Choroid plexus epithelial cell (primary cell): ENCODE measurements around the gene VKORC1.
"Not testable (repeated sequence)": the region's sequence is repeated elsewhere in the genome, so short reads cannot be mapped to it uniquely, and the experiment has no call there.

Experiments
- DNase-seq: peaks from one replicate; pipeline ENCODE4 v3.0.0-alpha.2; 2010; ENCODE audit warnings: low read depth
- H3K4me3 ChIP-seq: 2 replicates; pipeline ENCODE4 v1.5.1; 2011; ENCODE audit warnings: low read depth, mild to moderate bottlenecking, control low read depth, low read length, moderate library complexity
- TF ChIP-seq, protein P1 (sequence below): conservative IDR thresholded peaks from 2 replicates; pipeline ENCODE4 v1.5.1; 2011; ENCODE audit warnings: low read depth, mild to moderate bottlenecking, control low read depth, inconsistent platforms, low read length, moderate library complexity

Gene VKORC1

DNA sequence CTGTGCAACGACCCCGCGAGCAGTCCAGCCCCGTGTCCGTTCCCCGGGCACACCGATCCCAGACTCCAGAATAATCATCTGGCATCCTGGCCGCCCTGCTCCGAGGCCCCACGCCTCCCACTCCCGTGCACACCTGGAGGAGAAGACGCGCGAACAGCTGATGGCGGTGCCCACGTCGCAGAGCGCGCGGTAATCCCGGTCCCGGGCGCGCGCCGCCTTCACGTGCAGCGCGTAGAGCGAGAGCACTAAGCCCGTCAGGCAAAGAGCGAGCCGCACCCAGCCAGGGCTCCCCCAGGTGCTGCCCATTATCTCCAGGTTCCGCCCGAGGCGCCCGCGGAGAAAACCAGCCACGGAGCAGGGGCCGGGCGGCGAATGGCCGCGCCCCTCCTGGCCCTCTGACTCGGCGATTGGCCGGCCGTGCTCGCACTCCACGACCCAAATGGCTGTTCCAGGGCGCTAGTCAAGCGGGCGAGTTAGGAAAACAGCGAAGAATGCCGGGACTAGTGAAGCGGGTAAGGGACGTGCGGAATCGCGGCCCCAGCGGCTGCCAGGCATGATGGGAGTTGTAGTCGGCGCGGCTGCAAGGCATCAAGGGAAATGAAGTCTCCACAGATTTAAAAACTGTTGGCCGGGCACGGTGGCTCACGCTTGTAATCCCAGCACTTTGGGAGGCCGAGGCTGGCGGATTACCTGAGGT, at the start of gene VKORC1:
Gene VKORC1 (minus strand): TSS at position 374 of the 697 bp plus-strand sequence. CDS start 68 bp downstream, at position 306.
- DNase-seq = peak; percentile 99
- peak within 1 kb of the TSS; percentile 95 for H3K4me3 ChIP-seq
- TF ChIP-seq, protein P1, sequence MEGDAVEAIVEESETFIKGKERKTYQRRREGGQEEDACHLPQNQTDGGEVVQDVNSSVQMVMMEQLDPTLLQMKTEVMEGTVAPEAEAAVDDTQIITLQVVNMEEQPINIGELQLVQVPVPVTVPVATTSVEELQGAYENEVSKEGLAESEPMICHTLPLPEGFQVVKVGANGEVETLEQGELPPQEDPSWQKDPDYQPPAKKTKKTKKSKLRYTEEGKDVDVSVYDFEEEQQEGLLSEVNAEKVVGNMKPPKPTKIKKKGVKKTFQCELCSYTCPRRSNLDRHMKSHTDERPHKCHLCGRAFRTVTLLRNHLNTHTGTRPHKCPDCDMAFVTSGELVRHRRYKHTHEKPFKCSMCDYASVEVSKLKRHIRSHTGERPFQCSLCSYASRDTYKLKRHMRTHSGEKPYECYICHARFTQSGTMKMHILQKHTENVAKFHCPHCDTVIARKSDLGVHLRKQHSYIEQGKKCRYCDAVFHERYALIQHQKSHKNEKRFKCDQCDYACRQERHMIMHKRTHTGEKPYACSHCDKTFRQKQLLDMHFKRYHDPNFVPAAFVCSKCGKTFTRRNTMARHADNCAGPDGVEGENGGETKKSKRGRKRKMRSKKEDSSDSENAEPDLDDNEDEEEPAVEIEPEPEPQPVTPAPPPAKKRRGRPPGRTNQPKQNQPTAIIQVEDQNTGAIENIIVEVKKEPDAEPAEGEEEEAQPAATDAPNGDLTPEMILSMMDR = no peak

DNA sequence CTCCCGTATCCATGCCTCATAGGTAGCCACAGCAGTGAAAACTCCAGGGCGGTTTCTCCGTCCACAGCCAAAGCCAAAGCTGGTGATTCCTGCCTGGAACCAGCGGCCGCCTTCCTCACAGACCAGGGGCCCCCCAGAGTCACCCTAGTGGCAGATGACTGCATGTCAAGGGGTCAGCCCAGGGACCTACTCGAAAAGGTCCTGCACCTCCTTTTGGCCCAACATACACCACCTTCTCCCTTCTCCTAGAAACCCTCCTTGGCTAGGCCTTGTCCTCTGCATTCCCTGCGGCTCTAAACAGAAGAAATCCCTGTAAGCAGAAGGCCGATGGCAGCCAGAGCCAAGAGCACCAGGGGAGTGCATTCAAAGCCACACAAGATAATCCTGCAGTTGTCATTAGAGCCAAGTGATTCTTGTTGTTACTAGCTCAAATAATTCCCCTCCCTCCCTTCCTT, 49.1 kb upstream of the VKORC1 start:
- DNase-seq = no peak
- no peak overlapping the region for H3K4me3 ChIP-seq
- TF ChIP-seq, protein P1 = no peak

DNA sequence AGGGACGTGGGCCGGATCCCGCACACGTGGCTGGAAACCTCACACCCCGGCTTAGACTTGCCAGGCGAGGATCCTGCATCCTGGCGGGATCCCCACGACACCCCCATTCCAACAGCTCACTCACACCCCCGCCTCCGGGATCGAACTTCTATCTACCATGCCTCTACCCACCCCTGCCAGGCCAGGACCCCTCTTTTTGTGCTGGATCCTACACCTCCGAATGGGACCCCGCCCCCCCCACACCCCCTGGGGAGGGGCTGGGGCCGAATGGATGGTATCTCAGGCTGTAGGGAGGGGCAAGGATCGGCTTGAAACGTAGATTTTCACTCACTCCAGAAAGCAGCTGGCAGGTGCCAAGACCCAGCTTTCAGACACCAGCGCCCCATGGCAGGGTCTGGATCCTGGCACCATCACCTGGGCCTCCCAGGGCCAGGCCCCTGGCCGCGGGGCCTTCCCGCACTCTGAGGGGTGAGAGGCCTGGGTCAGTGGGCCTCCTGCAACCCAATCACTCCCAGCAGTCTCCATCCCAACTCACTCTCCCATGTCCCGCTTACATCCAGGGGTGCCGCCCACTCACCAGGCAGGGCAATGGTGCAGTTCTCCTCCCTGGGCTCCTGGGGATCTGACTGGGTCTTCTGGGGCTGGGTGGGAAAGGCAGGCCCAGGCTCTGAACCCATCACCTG, 48.6 kb upstream of the VKORC1 start:
- H3K4me3 ChIP-seq = peak overlapping the region; percentile 47
- TF ChIP-seq, protein P1 = no peak
- no peak for DNase-seq

DNA sequence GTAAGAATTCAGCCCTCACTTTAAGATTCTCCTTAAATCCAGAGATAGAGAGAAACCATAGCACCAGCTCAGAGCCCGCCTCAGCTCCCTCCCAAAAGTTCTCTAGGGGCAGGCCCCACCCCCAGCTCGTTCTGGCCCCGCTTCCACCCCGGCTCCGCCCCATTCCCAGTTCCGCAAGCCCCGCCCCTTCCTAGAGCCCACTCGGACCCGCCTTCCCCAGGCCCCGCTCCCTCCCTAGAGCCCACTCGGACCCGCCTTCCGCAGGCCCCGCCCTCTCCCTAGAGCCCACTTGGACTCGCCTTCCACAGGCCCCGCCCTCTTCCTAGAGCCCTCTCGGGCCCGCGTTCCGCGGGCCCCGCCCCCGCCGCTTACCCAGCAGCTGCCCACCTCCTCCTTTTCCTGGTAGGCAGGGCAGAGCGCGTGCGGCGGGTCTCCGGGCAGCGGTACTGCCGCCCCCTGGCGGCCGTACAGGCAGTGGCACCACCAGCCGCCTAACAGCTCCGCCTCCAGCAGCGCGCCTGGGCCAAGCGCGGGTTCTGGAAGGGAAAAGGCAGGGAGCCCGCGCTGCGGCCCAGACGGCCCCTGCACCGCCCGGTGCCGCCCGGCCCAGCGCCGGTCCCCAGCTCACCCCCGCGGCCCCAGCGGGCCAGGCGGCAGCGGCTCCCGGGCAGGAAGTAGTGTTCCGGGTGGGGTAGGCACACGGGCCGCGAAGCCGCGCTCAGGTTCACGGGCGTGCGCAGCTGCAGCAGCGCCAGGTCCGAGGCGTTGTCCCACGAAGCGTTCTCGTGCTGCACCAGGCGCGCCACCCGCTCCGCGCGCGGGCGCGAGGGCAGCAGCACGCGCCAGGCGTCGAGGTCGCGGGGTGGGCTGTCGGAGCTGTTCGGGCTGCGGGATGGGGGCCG, 47.8 kb upstream of the VKORC1 start:
- TF ChIP-seq, protein P1 = peak; percentile 78
- H3K4me3 ChIP-seq = peak overlapping the region; percentile 47

DNA sequence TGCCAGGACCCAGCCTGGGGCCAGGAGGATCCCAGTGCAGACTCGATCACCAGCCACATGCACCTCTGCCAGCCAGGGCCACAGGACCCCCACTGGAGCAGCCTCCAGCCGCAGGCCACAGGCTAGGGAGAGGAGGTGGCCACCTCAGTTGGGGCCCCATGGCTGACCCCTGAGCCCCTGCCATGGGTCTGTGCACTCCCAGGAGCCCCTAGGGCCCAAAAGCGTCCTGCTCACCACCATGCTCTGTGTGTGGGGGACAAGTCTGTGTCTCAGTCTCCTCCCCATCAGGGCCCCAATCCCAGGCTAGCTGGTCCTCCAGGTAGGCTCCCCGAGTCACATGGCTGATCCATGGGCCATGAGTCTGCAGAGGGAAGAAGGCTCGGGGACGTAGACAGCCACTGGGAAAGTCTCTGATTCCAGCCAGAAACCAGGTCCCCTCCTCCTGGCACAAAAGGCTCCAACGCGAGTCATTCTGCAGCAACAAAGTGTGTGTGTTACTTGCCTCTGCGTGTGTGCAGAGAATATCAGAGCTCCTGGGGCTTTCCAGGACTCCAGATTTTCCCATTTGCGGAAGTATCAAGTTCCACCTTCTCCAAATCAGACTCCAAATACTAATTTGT, 47.0 kb upstream of the VKORC1 start:
- no peak for DNase-seq

More for the DNA sequence above, 47.8 kb upstream of the VKORC1 start:
- peak; percentile 99 for DNase-seq

DNA sequence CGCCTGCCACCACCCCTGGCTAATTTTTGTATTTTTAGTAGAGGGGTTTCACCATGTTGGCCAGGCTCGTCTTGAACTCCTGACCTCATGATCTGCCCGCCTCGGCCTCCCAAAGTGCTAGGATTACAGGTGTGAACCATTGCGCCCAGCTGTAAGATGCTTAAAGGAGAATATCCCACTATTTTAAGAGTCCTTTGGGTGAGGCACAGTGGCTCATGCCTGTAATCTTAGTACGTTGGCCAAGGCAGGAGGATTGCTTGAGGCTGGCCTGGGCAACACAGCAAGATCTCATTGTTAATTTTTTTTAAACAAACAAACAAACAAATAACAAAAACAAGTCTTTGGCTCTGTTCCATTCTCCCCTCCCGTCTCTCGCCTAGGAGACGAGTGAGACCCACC, 46.5 kb upstream of the VKORC1 start:
- not testable (repeated sequence) for H3K4me3 ChIP-seq, DNase-seq

More for the DNA sequence above, 47.0 kb upstream of the VKORC1 start:
- TF ChIP-seq, protein P1 = no peak
- peak overlapping the region; percentile 44 for H3K4me3 ChIP-seq
